HFFc6 (cell line): ENCODE results near the gene NEAT1. TPM values are rescaled to one million over a fixed set of nuclear protein-coding genes. Genes with fewer than 3 reads are reported as not detected.
"Not testable (repeated sequence)": the region's sequence is repeated elsewhere in the genome, so short reads cannot be mapped to it uniquely, and the experiment has no call there.

ENCODE experiments used
- DNase-seq: peaks from one replicate; pipeline ENCODE4 v3.0.0-alpha.2; 2018
- H3K27ac Mint-ChIP-seq: 2 replicates; pipeline ENCODE4 v1.8.0; 2020; ENCODE audit warnings: mild to moderate bottlenecking, mixed read lengths
- H3K27me3 Mint-ChIP-seq: 2 replicates; pipeline ENCODE4 v1.8.0; 2021; ENCODE audit warnings: mild to moderate bottlenecking, moderate library complexity, mixed read lengths; ENCODE audit not compliant: insufficient read depth
- H3K36me3 Mint-ChIP-seq: 2 replicates; pipeline ENCODE4 v1.8.0; 2021; ENCODE audit warnings: low read depth, mixed read lengths
- H3K4me1 Mint-ChIP-seq: 2 replicates; pipeline ENCODE4 v1.8.0; 2020; ENCODE audit warnings: low read depth, mixed read lengths
- H3K4me3 Mint-ChIP-seq: 2 replicates; pipeline ENCODE4 v1.8.0; 2020; ENCODE audit warnings: mild to moderate bottlenecking, moderate library complexity, mixed read lengths
- H3K9me3 Mint-ChIP-seq: 2 replicates; pipeline ENCODE4 v1.8.0; 2020; ENCODE audit warnings: mild to moderate bottlenecking, mixed read lengths
- CTCF ChIP-seq: fragments of 200-600 bp; sonication (generic); IDR thresholded peaks from 2 replicates; pipeline ENCODE4 v1.5.0; 2021; ENCODE audit warnings: antibody characterized with exemption, mild to moderate bottlenecking
- total RNA-seq, 6 experiments: library from RNA; stranded (reverse); fragmentation: NEBNext Ultra II Directional; extraction: Animal tissue kit (Norgen Biotek cat#: 25700); gene quantifications; 2 replicates in 1 of 6; 3 replicates in 5 of 6; pipeline ENCODE4 v1.2.3, GENCODE V29; 2021

Gene NEAT1
- total RNA-seq, 6 experiments from 2014 or later: 185 to 250 (median 213) TPM

GRCh38 chr11:65448418-65449105 lies 26.0 kb downstream of the NEAT1 start:
- Mint-ChIP-seq H3K4me1 (peaks cover 71% of the 10 kb centered on the region), H3K9me3 (peaks cover 75% of the 10 kb centered on the region), H3K36me3 (peaks cover 54% of the 10 kb centered on the region), H3K27ac (peak overlapping the region; percentile 82), H3K27me3 (peaks cover 87% of the 10 kb centered on the region), H3K4me3 (peak overlapping the region; percentile 68)
- no peak; the same call in 1 of the 2 replicates for TF ChIP-seq CTCF
- peak; percentile 58 for DNase-seq

GRCh38 chr11:65451301-65451700 lies 28.7 kb downstream of the NEAT1 start:
- H3K4me3 Mint-ChIP-seq, H3K27ac Mint-ChIP-seq, DNase-seq: not testable (repeated sequence)
- H3K27me3 Mint-ChIP-seq: peaks cover 76% of the 10 kb centered on the region
- peaks cover 42% of the 10 kb centered on the region for H3K36me3 Mint-ChIP-seq
- H3K9me3 Mint-ChIP-seq: peaks cover 54% of the 10 kb centered on the region
- H3K4me1 Mint-ChIP-seq: peaks cover 78% of the 10 kb centered on the region

GRCh38 chr11:65452259-65452658 lies 29.7 kb downstream of the NEAT1 start:
- Mint-ChIP-seq H3K9me3 (peaks cover 44% of the 10 kb centered on the region), H3K4me1 (peaks cover 78% of the 10 kb centered on the region), H3K4me3 (peak overlapping the region; percentile 88), H3K36me3 (peaks cover 40% of the 10 kb centered on the region), H3K27me3 (peaks cover 68% of the 10 kb centered on the region), H3K27ac (peak overlapping the region; percentile 96)
- not testable (repeated sequence) for DNase-seq

GRCh38 chr11:65452806-65453490 lies 30.4 kb downstream of the NEAT1 start:
- peak; percentile 92 for DNase-seq
- Mint-ChIP-seq H3K9me3 (peaks cover 37% of the 10 kb centered on the region), H3K36me3 (peaks cover 40% of the 10 kb centered on the region), H3K4me3 (peak overlapping the region; percentile 88), H3K4me1 (peaks cover 77% of the 10 kb centered on the region), H3K27me3 (peaks cover 62% of the 10 kb centered on the region), H3K27ac (peak overlapping the region; percentile 96)
- no peak for TF ChIP-seq CTCF

- TF ChIP-seq CTCF: no peak
- H3K4me3 Mint-ChIP-seq: peak overlapping the region; percentile 88
- peaks cover 32% of the 10 kb centered on the region for H3K36me3 Mint-ChIP-seq
- H3K27me3 Mint-ChIP-seq: peaks cover 54% of the 10 kb centered on the region
- peak overlapping the region; percentile 96 for H3K27ac Mint-ChIP-seq
- H3K4me1 Mint-ChIP-seq: peaks cover 65% of the 10 kb centered on the region
- DNase-seq: no peak
- H3K9me3 Mint-ChIP-seq: peaks cover 24% of the 10 kb centered on the region
Observed at GRCh38 chr11:65454311-65454695, 31.7 kb downstream of the NEAT1 start.

- peaks cover 53% of the 10 kb centered on the region for H3K27me3 Mint-ChIP-seq
- TF ChIP-seq CTCF: no peak
- H3K27ac Mint-ChIP-seq: peak overlapping the region; percentile 96
- peak overlapping the region; percentile 88 for H3K4me3 Mint-ChIP-seq
- peaks cover 61% of the 10 kb centered on the region for H3K4me1 Mint-ChIP-seq
- peaks cover 18% of the 10 kb centered on the region for H3K9me3 Mint-ChIP-seq
- DNase-seq: peak; percentile 53
- peaks cover 28% of the 10 kb centered on the region for H3K36me3 Mint-ChIP-seq
Observed at GRCh38 chr11:65454696-65455456, 32.3 kb downstream of the NEAT1 start.
